AG09319 (cell line): ENCODE results near the gene MMADHC.

Source experiments
- DNase-seq: peaks from one replicate; pipeline ENCODE4 v3.0.0-alpha.2; 2010; ENCODE audit warnings: low read depth; ENCODE audit errors: extremely low read depth
- CTCF ChIP-seq: IDR thresholded peaks from 2 replicates; pipeline ENCODE4 v1.5.1; 2011; ENCODE audit warnings: low read depth, mild to moderate bottlenecking, inconsistent platforms, low read length, moderate library complexity

The MMADHC gene

GRCh38 chr2:149552830-149553229 lies 34.7 kb downstream of the MMADHC start:
- no peak for DNase-seq
- TF ChIP-seq CTCF: no peak

GRCh38 chr2:149552226-149552625 lies 35.3 kb downstream of the MMADHC start:
- TF ChIP-seq CTCF: no peak

GRCh38 chr2:149544692-149545091 lies 42.9 kb downstream of the MMADHC start:
- no peak for DNase-seq
- no peak for TF ChIP-seq CTCF

More at GRCh38 chr2:149552226-149552625, 35.3 kb downstream of the MMADHC start:
- no peak for DNase-seq

DNA sequence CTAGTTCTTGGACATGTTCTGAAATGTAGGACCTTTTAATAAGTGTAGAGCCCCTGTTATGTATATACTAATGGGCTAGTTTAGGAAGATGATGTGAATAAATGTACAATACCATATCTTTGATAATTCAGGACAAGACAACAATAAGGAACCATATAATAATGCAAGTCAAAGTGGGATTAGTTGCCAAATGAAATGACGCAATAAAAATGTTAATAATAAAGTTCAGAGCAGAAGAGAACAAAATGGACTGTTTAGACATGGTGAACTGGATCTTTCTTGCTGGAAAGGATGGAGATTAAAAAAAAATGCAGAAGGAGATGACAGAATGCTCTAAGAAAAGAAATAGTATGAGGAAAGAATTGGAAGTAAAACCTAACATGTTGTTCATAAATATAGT lies 43.7 kb downstream of the MMADHC start:
- TF ChIP-seq CTCF: no peak
- no peak for DNase-seq

DNA sequence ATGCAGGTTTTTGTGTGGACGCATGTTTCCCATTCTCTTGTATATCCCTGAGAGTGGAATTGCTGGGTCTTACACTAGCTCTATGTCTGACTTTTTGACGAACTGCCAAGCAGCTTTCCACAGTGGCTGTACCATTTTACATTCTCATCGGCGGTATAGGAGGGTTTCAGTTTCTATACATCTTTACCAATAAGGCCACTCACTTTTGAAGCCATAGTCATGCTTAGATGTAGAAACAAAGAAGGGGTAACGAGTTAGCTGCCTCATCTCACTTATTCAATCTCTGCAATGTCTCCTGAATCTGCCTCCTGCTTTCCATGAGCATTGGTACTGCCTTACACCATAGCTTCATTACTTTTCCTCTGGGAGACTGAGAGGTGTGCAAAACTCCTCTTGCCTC lies 47.4 kb downstream of the MMADHC start:
- no peak for TF ChIP-seq CTCF
- no peak for DNase-seq

- no peak for TF ChIP-seq CTCF
- DNase-seq: no peak
Observed at GRCh38 chr2:149538138-149538833, 49.3 kb downstream of the MMADHC start.

GRCh38 chr2:149537092-149537726 lies 50.4 kb downstream of the MMADHC start:
- DNase-seq: no peak

More at GRCh38 chr2:149537092-149537726, 50.4 kb downstream of the MMADHC start:
- TF ChIP-seq CTCF: no peak
